Activated T-cell treated with anti-CD3 and anti-CD28 coated beads for 4 hours (primary cell): ENCODE data around the gene ZNF805.
"Not testable (repeated sequence)": the region's sequence is repeated elsewhere in the genome, so short reads cannot be mapped to it uniquely, and the experiment has no call there.

Experiments used
- DNase-seq: peaks from one replicate; pipeline ENCODE4 v3.0.0-alpha.2; 2020

ZNF805 gene

GRCh38 chr19:57269515-57270250 lies 29.3 kb downstream of the ZNF805 start:
- no peak for DNase-seq

- no peak for DNase-seq
Observed at GRCh38 chr19:57271280-57271679, 30.8 kb downstream of the ZNF805 start.

- DNase-seq: no peak
Observed at GRCh38 chr19:57273014-57273413, 32.6 kb downstream of the ZNF805 start.

DNA sequence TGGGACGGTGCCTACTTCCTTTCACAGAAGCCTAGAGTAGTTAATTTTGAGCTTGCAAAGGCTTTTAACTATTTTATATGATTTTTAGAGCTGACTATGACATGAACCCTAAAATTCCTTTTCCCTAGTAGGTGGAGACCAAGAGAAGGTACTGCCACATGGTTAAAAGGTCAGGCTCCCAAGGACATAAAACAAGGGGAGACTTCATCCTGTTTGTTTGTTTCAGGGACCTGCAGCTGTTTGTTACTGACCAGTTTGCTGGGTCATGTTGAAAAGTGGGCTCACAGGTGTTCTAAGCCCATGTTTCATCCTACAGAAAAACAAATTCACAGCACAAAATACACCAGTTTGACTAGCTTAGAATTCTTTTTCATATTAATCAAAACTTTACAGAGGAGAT lies 36.0 kb downstream of the ZNF805 start:
- no peak for DNase-seq

DNA sequence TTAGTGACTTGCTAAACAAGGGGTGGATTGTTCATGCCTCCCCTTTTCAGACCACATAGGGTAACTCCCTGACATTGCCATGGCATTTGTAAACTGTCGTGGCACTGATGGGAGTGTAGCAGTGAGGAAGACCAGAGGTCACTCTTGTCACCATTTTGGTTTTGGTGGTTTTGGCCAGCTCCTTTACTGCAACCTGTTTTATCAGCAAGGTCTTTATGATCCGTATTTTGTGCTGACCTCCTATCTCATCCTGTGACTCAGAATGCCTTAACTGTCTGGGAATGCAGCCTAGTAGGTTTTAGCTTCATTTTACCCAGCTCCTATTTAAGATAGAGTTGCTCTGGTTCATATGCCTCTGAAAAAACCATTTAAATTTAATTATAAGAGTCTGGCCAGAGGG lies 38.0 kb downstream of the ZNF805 start:
- not testable (repeated sequence) for DNase-seq

DNA sequence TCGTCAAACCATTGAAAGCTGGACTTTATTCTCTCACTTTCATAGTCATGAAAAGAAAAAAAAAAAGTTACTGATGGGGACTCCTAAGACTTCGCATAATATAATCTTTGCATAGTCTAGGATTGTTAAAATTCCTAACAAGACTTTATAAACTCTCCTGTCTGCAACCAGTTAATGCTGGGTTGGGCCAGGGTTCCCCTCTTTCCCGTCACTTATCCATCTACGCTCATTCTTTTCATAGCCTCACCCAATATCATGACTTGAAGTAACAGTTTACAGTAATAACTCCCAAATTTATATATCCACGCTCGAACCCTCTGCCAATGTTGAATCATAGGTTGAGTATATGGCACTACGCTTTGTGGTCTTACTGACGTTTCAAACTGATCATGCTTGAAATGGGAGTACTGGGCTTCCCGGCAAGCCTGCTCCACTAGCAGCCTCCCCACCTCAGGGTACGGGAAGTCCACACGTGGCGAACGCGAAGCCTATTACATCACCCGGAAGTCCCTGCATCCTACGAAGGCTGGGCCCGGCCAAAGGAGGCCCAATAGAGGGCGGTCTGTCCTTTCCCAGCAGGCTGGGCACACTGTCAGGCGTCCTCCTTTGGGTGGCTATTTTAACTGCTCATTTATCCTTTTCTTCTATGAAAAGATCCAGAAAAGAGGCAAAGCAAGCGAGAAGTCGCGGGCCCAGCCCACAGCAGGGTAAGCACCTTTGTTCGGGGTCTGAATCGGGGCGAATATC lies 39.2 kb downstream of the ZNF805 start:
- peak; percentile 69 for DNase-seq

- DNase-seq: peak; percentile 94
Observed at GRCh38 chr19:57280165-57280961, 39.9 kb downstream of the ZNF805 start, which contains the start of gene ZNF460. Gene ZNF460 (plus strand): TSS chr19:57280485. CDS start chr19:57280807, 322 bp downstream.

GRCh38 chr19:57280962-57281400 lies 40.5 kb downstream of the ZNF805 start:
- DNase-seq: peak; percentile 6

GRCh38 chr19:57282011-57282643 lies 41.7 kb downstream of the ZNF805 start:
- DNase-seq: no peak

DNA sequence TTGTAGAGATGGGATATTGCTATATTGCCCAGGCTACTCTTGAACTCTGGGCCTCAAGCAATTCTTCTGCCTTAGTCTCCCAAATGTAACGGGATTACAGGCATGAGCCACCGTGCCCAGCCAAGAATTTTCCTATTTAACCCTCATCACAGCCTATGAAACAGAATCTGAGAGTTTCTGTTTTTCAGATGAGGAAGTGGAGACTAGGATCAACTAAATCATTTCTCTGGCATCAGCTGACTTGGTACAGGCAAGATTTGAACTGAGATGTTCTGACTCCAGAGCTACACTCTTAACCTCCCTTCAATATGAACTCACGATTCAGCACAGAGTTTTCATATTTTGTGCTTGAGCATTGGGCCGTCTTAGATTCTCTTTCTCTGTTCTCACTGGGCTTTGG lies 47.9 kb downstream of the ZNF805 start:
- no peak for DNase-seq

DNA sequence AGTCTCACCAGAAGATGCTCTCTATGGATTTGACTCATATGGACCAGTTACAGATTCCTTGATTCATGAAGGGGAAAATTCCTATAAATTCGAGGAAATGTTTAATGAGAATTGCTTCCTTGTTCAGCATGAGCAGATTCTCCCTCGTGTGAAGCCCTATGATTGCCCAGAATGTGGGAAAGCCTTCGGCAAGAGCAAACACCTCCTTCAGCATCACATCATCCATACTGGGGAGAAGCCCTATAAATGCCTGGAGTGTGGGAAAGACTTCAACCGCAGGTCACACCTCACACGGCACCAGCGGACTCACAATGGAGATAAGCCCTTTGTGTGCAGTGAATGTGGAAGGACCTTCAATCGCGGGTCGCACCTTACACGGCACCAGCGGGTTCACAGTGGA lies 50.5 kb downstream of the ZNF805 start:
- DNase-seq: no peak

GRCh38 chr19:57292547-57292946 lies 52.1 kb downstream of the ZNF805 start:
- DNase-seq: no peak

DNA sequence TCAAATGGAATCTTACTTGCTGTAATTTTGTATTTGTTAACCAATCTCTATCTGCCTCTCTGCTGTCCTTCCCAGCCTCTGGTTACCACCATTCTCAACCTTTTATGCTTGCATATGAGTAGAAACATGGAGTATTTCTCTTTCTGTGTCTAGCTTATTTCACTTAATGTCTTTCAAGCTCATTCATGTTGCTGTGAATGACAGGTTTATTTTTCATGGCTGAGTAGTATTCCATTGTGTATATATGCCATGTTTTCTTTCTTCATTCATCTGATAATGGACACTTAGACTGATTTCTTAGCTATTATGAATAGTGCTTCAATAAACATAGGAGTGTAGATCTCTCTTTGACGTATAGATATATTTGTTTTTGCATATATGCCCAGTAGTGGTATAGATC lies 53.3 kb downstream of the ZNF805 start:
- no peak for DNase-seq

- no peak for DNase-seq
Observed at GRCh38 chr19:57302020-57302465, 61.6 kb downstream of the ZNF805 start.

GRCh38 chr19:57302727-57303401 lies 62.4 kb downstream of the ZNF805 start:
- no peak for DNase-seq
